K562 (cell line): ENCODE results near the gene NAA40. TPM values are rescaled to one million over a fixed set of nuclear protein-coding genes. Genes with fewer than 3 reads are reported as not detected.

Experiments
- ATAC-seq: fragments of 200-7000 bp; cut with Tn5 transposase; 3 replicates; pipeline ENCODE4 v1.9.1; 2020; ENCODE audit warnings: moderate library complexity
- BruUV-seq: library from RNA; stranded (reverse); fragments of 400-500 nt; replicated peaks from 2 replicates; lab custom pipeline; 2021; lab: Mats Ljungman, UMichigan
- CTCF ChIA-PET: fragments of 300-600 bp; formaldehyde crosslinking; extraction: SDS; loops from one replicate; lab custom pipeline; 2021; ENCODE audit warnings: low intra/inter-chr PET ratio; lab: Yijun Ruan, JAX
- POLR2A ChIA-PET: fragments of 300-600, 350-650 bp; sonication (Branson Sonifier 250); formaldehyde crosslinking; extraction: SDS; loops from one replicate; lab custom pipeline; 2021; ENCODE audit warnings: antibody characterized with exemption, inconsistent platforms; lab: Yijun Ruan, JAX
- DNase-seq, 4 experiments: peaks; one replicate each; pipeline versions ENCODE4 v3.0.0 to v3.0.0-alpha.2; 2011 to 2018; ENCODE audit warnings: low spot score in 3 of 4, mixed read lengths in 3 of 4; ENCODE audit errors: extremely low read depth in 1 of 4
- FAIRE-seq: peaks from 2 replicates; lab custom pipeline; 2011; peaks lifted over from hg19 to GRCh38; lab: Jason Lieb, UNC
- H2AFZ ChIP-seq: 2 replicates; pipeline ENCODE4 v1.6.0; 2011; ENCODE audit warnings: low read depth, low read length, control low read depth, inconsistent platforms
- H3K27ac ChIP-seq: fragments of 200-600 bp; 3 replicates; pipeline ENCODE4 v1.8.0; 2011; ENCODE audit warnings: low read depth, mild to moderate bottlenecking, control low read depth, inconsistent platforms, low read length, moderate library complexity, mixed read lengths; ENCODE audit errors: extremely low read depth
- H3K27me3 ChIP-seq, 2 experiments: fragments of 300-600 bp in 1 of 2; 2 replicates in 1 of 2; 3 replicates in 1 of 2; pipeline versions ENCODE4 v1.6.0 to v1.8.0; 2011; ENCODE audit warnings: inconsistent platforms in 2 of 2, low read length in 2 of 2, mild to moderate bottlenecking in 1 of 2, mixed read lengths in 1 of 2, moderate library complexity in 1 of 2; ENCODE audit not compliant: control insufficient read depth in 2 of 2, insufficient read depth in 2 of 2
- H3K36me3 ChIP-seq: fragments of 300-600 bp; 3 replicates; pipeline ENCODE4 v1.8.0; 2011; ENCODE audit warnings: mild to moderate bottlenecking, low read length, inconsistent platforms; ENCODE audit not compliant: control insufficient read depth, insufficient read depth
- H3K4me1 ChIP-seq, 2 experiments: fragments of 200-600 bp in 1 of 2; replicated peaks in 1 of 2; 2 replicates in 1 of 2; 3 replicates in 1 of 2; pipeline versions ENCODE4 v1.5.1 to v1.8.0; 2011; ENCODE audit warnings: inconsistent platforms in 2 of 2, low read length in 2 of 2, mild to moderate bottlenecking in 1 of 2, mixed read lengths in 1 of 2, moderate library complexity in 1 of 2; ENCODE audit not compliant: control insufficient read depth in 2 of 2, insufficient read depth in 2 of 2
- H3K4me2 ChIP-seq: 2 replicates; pipeline ENCODE4 v1.6.1; 2011; ENCODE audit warnings: low read length, control low read depth, inconsistent platforms, mixed read lengths; ENCODE audit not compliant: insufficient read depth
- H3K4me3 ChIP-seq: fragments of 200-600 bp; sonication (generic), shearing (Covaris generic); 2 replicates; pipeline ENCODE4 v1.5.1; 2016; ENCODE audit warnings: control low read depth, inconsistent platforms
- H3K79me2 ChIP-seq: fragments of 200-600 bp; 3 replicates; pipeline ENCODE4 v1.8.0; 2011; ENCODE audit warnings: low read length, inconsistent platforms; ENCODE audit not compliant: control insufficient read depth, insufficient read depth
- H3K9ac ChIP-seq, 2 experiments: 2 replicates each; pipeline versions ENCODE4 v1.6.0 to v1.6.1; 2011; ENCODE audit warnings: low read depth in 2 of 2, low read length in 2 of 2, control low read depth in 1 of 2, inconsistent platforms in 1 of 2, mild to moderate bottlenecking in 1 of 2, mixed read lengths in 1 of 2; ENCODE audit not compliant: insufficient read depth in 1 of 2
- H3K9me1 ChIP-seq: one replicate; pipeline ENCODE4 v1.6.0; 2011; ENCODE audit warnings: inconsistent platforms, mild to moderate bottlenecking, low read length, moderate library complexity; ENCODE audit not compliant: control insufficient read depth, insufficient read depth
- H3K9me3 ChIP-seq: replicated peaks from 2 replicates; pipeline ENCODE4 v1.5.1; 2011; ENCODE audit warnings: low read depth, low read length, inconsistent platforms; ENCODE audit not compliant: control insufficient read depth, insufficient read depth
- H4K20me1 ChIP-seq: replicated peaks from 2 replicates; pipeline ENCODE4 v1.6.1; 2011; ENCODE audit warnings: low read length, inconsistent platforms, mixed read lengths; ENCODE audit not compliant: control insufficient read depth, insufficient read depth
- BRD9 ChIP-seq: fragments of 450-650 bp; IDR thresholded peaks from 2 replicates; pipeline ENCODE4 v1.6.1; 2018; ENCODE audit warnings: low read depth; ENCODE audit not compliant: partially characterized antibody
- CBX8 ChIP-seq: fragments of 200-600 bp; sonication (generic); IDR thresholded peaks from 2 replicates; pipeline ENCODE4 v1.6.1; 2012; ENCODE audit warnings: borderline replicate concordance, mixed run types, low read depth, mild to moderate bottlenecking, moderate library complexity, mixed read lengths, low read length, control low read depth, inconsistent platforms; ENCODE audit not compliant: poor library complexity, severe bottlenecking; ENCODE audit errors: extremely low read depth
- EHMT2 ChIP-seq: fragments of 450-650 bp; IDR thresholded peaks from 2 replicates; pipeline ENCODE4 v1.6.1; 2018; ENCODE audit warnings: antibody characterized with exemption
- IFI16 ChIP-seq: fragments of 250-450 bp; sonication (Bioruptor Pico); IDR thresholded peaks from 2 replicates; pipeline ENCODE4 v2.1.2; 2022; ENCODE audit warnings: mild to moderate bottlenecking, inconsistent platforms
- MECOM ChIP-seq: fragments of 250-450 bp; sonication (Bioruptor Pico); IDR thresholded peaks from 2 replicates; pipeline ENCODE4 v1.8.0; 2022; ENCODE audit warnings: inconsistent platforms
- NR4A1 ChIP-seq, 2 experiments: fragments of 250-450 bp in 1 of 2; fragments of 450-650 bp in 1 of 2; sonication (Bioruptor Pico) in 1 of 2; IDR thresholded peaks; 2 replicates each; pipeline versions ENCODE4 v1.4.0 to v1.6.1; 2016 to 2020; ENCODE audit warnings: mild to moderate bottlenecking in 2 of 2, missing compliant biosample characterization in 1 of 2, missing genetic modification characterization in 1 of 2, moderate library complexity in 1 of 2
- PHF21A ChIP-seq: fragments of 450-650 bp; IDR thresholded peaks from 2 replicates; pipeline ENCODE4 v1.6.1; 2017; ENCODE audit warnings: low read depth, borderline replicate concordance
- POLR3A ChIP-seq: IDR thresholded peaks from 2 replicates; pipeline ENCODE4 v1.6.1; 2011; ENCODE audit warnings: borderline replicate concordance, mild to moderate bottlenecking, moderate library complexity; ENCODE audit not compliant: insufficient read length, insufficient read depth; ENCODE audit errors: extremely low read depth
- RBM39 ChIP-seq: fragments of 200-400 bp; formaldehyde crosslinking; optimal IDR thresholded peaks from 2 replicates; pipeline ENCODE3; 2018; ENCODE audit warnings: low read depth, low read length
- SETDB1 ChIP-seq: IDR thresholded peaks from one replicate; pipeline ENCODE4 v1.6.1; 2012; ENCODE audit warnings: low read length, control low read depth, inconsistent platforms
- SRSF3 ChIP-seq: fragments of 200-400 bp; formaldehyde crosslinking; IDR thresholded peaks from 2 replicates; pipeline ENCODE4 v1.6.1; 2016; ENCODE audit warnings: mild to moderate bottlenecking, low read length, moderate library complexity; ENCODE audit not compliant: insufficient read depth
- TCF7 ChIP-seq: sonication (generic); IDR thresholded peaks from 2 replicates; pipeline ENCODE4 v1.6.1; 2016; ENCODE audit warnings: antibody characterized with exemption, borderline replicate concordance
- TOE1 ChIP-seq, 2 experiments: fragments of 450-650 bp in 1 of 2; sonication (generic) in 1 of 2; formaldehyde crosslinking in 1 of 2; IDR thresholded peaks; 2 replicates each; pipeline versions ENCODE4 v1.7.1 to v1.8.0; 2016 to 2022; ENCODE audit warnings: borderline replicate concordance in 2 of 2, mild to moderate bottlenecking in 2 of 2, antibody characterized with exemption in 1 of 2, inconsistent platforms in 1 of 2, low read depth in 1 of 2, missing genetic modification reagents in 1 of 2, moderate library complexity in 1 of 2
- WHSC1 ChIP-seq: IDR thresholded peaks from one replicate; pipeline ENCODE4 v1.6.1; 2012; ENCODE audit warnings: low read length, control low read depth, inconsistent platforms
- ZNF146 ChIP-seq: IDR thresholded peaks from one replicate; pipeline ENCODE4 v1.6.1; 2018; ENCODE audit warnings: missing compliant biosample characterization; ENCODE audit not compliant: unreplicated experiment
- ZNF217 ChIP-seq: sonication (generic); formaldehyde crosslinking; IDR thresholded peaks from 2 replicates; pipeline ENCODE4 v1.8.0; 2022; ENCODE audit warnings: mild to moderate bottlenecking, missing genetic modification reagents
- WGBS: fragments of 100-300 bp; shearing (Covaris generic); methylation state at CpG from one replicate; pipeline ENCODE4 v1.1.6; 2016; ENCODE audit warnings: low coverage, mixed read lengths; ENCODE audit not compliant: insufficient coverage; ENCODE audit errors: missing lambda C conversion rate; 5-methylcytosine and 5-hydroxymethylcytosine counted together
- in situ Hi-C: fragments of 300-500 bp; cut with MboI; formaldehyde crosslinking; loops from 4 replicates; pipeline ENCODE4 v1.15.0; 2018; ENCODE audit warnings: inconsistent platforms, mixed read lengths
- intact Hi-C: fragments of 100-400 bp; cut with micrococcal nuclease; formaldehyde crosslinking; loops from 2 replicates; pipeline ENCODE4 v1.14.2; 2022
- polyA plus RNA-seq, 8 experiments: library from polyadenylated mRNA; depleted of rRNA in 4 of 8; stranded (reverse) in 5 of 8; unstranded in 3 of 8; fragments of >200 nt; fragmentation: Nextera tagmentation in 2 of 8; fragmentation: Illumina TruSeq in 1 of 8; extraction: Ambion mirVana in 2 of 8; extraction: Trizol in 1 of 8; gene quantifications; 2 replicates each; pipeline versions ENCODE4 v1.2.1 to v1.2.3, GENCODE V29; 2011 to 2014; ENCODE audit warnings: inconsistent platforms in 1 of 8, missing spikeins in 1 of 8
- total RNA-seq, 7 experiments: library from RNA; depleted of rRNA in 6 of 7; stranded (reverse); fragments of >200 nt in 6 of 7; fragmentation: Illumina TruSeq in 2 of 7; extraction: Trizol in 2 of 7; gene quantifications; 2 replicates each; pipeline versions ENCODE4 v1.2.1 to v1.2.3, GENCODE V29; 2011 to 2021; ENCODE audit warnings: low replicate concordance in 1 of 7
- TF ChIP-seq, protein P1 (sequence below): fragments of 250-450 bp; sonication (Bioruptor Pico); IDR thresholded peaks from 2 replicates; pipeline ENCODE4 v1.4.0; 2020; ENCODE audit warnings: borderline replicate concordance
- TF ChIP-seq, protein P2 (sequence below): IDR thresholded peaks from 2 replicates; pipeline ENCODE4 v1.6.1; 2011; ENCODE audit not compliant: insufficient read length; ENCODE audit errors: extremely low read depth

Gene NAA40
- total and polyA plus RNA-seq, 9 of the 15 experiments (the other 6 are each of a cell fraction or from before 2014, with no cell fraction given): 6.2 to 39.0 (median 23.1) TPM

DNA sequence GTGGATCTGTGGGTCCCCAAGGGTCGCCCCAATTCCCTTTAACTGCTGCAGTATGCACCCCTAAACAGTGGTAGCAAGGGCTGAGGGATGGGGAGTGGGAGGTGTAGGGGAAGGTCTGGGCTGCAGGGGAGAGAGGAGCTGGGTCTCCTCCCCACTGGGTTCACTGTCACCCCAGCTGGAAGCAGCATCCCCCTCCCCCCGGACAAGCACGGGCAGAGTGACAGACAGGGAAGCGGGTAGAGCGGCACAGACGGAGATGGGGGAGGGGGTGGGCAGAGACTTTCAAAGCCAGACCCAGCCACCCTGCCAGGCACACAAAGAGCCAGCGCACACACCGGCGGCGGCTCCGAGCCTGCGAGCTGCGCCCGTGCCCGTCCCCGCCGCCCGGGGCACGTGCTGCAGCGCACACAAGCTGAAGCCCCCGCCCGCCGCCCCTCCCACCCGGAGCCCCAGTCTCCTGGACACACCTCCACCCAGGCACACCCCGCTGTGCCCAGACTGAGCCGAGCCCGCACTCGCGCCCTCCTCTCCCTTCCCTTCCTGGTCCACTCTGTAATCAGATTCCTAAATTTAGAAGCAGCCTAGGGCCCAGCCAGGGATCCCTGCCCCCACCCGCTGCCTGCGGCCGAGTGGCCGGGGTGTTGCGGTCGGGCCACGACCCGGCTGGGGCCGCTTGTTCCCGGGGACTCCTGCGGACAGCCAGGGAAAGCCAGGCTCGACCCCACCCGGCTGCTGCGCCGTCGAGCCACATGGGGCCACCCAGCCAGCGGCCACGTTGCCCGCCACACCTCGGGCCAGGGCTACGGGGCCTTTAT is 20.9 kb upstream of the NAA40 start:
- peak overlapping the region; percentile 48 for H3K4me3 ChIP-seq
- H3K9me3 ChIP-seq: no peaks in the 10 kb centered on the region
- BruUV-seq: no TSS peak
- peak overlapping the region; percentile 76 for H3K27ac ChIP-seq
- CTCF ChIA-PET: interaction anchor here (0.6 to 0.7 kb wide), 2 partner anchors 23 to 28 kb away, joined by 3 to 6 read pairs; no protein-coding TSS in a partner anchor
- ATAC-seq (peak; percentile 51), FAIRE-seq (peak; percentile 59), DNase-seq (peak; percentile 75 to 85 (median 80))
- H3K9ac ChIP-seq: peak overlapping the region; percentile 70 to 95
- H3K27me3 ChIP-seq: no peaks in the 10 kb centered on the region
- H3K9me1 ChIP-seq: no peaks in the 10 kb centered on the region
- H2AFZ ChIP-seq: peak overlapping the region; percentile 89
- 7% methylated on average over 36 of the region's 50 CpGs for WGBS
- POLR2A ChIA-PET: interaction anchor here (0.5 to 0.7 kb wide), 2 partner anchors 28 to 61 kb away, joined by 3 to 5 read pairs; no protein-coding TSS in a partner anchor
- peaks cover 39 to 74% of the 10 kb centered on the region in 2 experiments for H3K4me1 ChIP-seq
- 0 out of 3 replicates have a peak, but pooled peaks cover 2% of the 10 kb centered on the region for H3K36me3 ChIP-seq
- in situ Hi-C loops: no loop called here
- H4K20me1 ChIP-seq: no peaks in the 10 kb centered on the region
- intact Hi-C loops: loop anchor here (1.0 to 5.0 kb wide), 2 partner anchors 21 to 151 kb away; partner anchors contain the start of genes NAA40 and ZFTA
- no peaks in the 10 kb centered on the region for H3K79me2 ChIP-seq
- H3K4me2 ChIP-seq: peak overlapping the region; percentile 83
- TF ChIP-seq TCF7 (no peak), TOE1 (IDR thresholded peaks at IDR 0.05; ENCODE audit: borderline replicate concordance) (no peak), TOE1 (CRISPR knock-in tag; IDR thresholded peaks at IDR 0.05; ENCODE audit: borderline replicate concordance, low read depth) (no peak), WHSC1 (no peak), ZNF217 (CRISPR knock-in tag) (no peak), BRD9 (no peak), RBM39 (no peak), NR4A1 (CRISPR knock-in tag; IDR thresholded peaks at IDR 0.05) (no peak), NR4A1 (tag; IDR thresholded peaks at IDR 0.05) (no peak; the same call in 1 of the 2 replicates), POLR3A (no peak), ZNF146 (CRISPR knock-in tag) (no peak), MECOM (CRISPR knock-in tag) (no peak), PHF21A (no peak; the same call in 1 of the 2 replicates), CBX8 (no peak), IFI16 (no peak), SRSF3 (no peak), SETDB1 (no peak), EHMT2 (no peak)
- TF ChIP-seq, protein P1, sequence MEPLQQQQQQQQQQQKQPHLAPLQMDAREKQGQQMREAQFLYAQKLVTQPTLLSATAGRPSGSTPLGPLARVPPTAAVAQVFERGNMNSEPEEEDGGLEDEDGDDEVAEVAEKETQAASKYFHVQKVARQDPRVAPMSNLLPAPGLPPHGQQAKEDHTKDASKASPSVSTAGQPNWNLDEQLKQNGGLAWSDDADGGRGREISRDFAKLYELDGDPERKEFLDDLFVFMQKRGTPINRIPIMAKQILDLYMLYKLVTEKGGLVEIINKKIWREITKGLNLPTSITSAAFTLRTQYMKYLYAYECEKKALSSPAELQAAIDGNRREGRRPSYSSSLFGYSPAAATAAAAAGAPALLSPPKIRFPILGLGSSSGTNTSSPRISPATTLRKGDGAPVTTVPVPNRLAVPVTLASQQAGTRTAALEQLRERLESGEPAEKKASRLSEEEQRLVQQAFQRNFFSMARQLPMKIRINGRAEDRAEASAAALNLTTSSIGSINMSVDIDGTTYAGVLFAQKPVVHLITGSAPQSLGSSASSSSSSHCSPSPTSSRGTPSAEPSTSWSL: no peak
- TF ChIP-seq, protein P2, sequence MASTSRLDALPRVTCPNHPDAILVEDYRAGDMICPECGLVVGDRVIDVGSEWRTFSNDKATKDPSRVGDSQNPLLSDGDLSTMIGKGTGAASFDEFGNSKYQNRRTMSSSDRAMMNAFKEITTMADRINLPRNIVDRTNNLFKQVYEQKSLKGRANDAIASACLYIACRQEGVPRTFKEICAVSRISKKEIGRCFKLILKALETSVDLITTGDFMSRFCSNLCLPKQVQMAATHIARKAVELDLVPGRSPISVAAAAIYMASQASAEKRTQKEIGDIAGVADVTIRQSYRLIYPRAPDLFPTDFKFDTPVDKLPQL: no peak
